Measurements from ENCODE around the gene CLTCL1. TPM values are rescaled to one million over a fixed set of nuclear protein-coding genes. Genes with fewer than 3 reads are reported as not detected.
"Not testable (repeated sequence)": the region's sequence is repeated elsewhere in the genome, so short reads cannot be mapped to it uniquely, and the experiment has no call there.

The CLTCL1 gene
- total RNA-seq, 1 donor from 2014 or later, result 9.8 TPM

- DNase-seq (ENCODE audit: low spot score in 2 of 2); FAIRE-seq: not testable (repeated sequence)
These were observed 32.6 kb downstream of the CLTCL1 start for GRCh38 chr22:19258968-19259288.

GRCh38 chr22:19258371-19258770 is 33.1 kb downstream of the CLTCL1 start:
- DNase-seq (ENCODE audit: low spot score in 2 of 2) (no peak), FAIRE-seq (no peak)

GRCh38 chr22:19256362-19256761 is 35.2 kb downstream of the CLTCL1 start:
- FAIRE-seq; DNase-seq (ENCODE audit: low spot score in 2 of 2): not testable (repeated sequence)

GRCh38 chr22:19253143-19253542 is 38.4 kb downstream of the CLTCL1 start:
- DNase-seq (ENCODE audit: low spot score in 2 of 2) (no peak), FAIRE-seq (no peak)

- DNase-seq (ENCODE audit: low spot score in 2 of 2) (no peak), FAIRE-seq (no peak)
These were observed 46.7 kb downstream of the CLTCL1 start for GRCh38 chr22:19244600-19245352.

GRCh38 chr22:19242699-19243098 is 48.8 kb downstream of the CLTCL1 start:
- DNase-seq (ENCODE audit: low spot score in 2 of 2), result no peak
- FAIRE-seq, result no peak

GRCh38 chr22:19241593-19241906 is 50.0 kb downstream of the CLTCL1 start:
- DNase-seq (ENCODE audit: low spot score in 2 of 2) (no peak), FAIRE-seq (no peak)

GRCh38 chr22:19240813-19241592 is 50.5 kb downstream of the CLTCL1 start:
- FAIRE-seq (no peak), DNase-seq (ENCODE audit: low spot score in 2 of 2) (no peak)

- DNase-seq (ENCODE audit: low spot score in 2 of 2), result peak; percentile 44 to 55
- FAIRE-seq, result no peak
These were observed 52.1 kb downstream of the CLTCL1 start for GRCh38 chr22:19239464-19239863.

- DNase-seq (ENCODE audit: low spot score in 2 of 2) (no peak), FAIRE-seq (no peak)
These were observed 52.6 kb downstream of the CLTCL1 start for GRCh38 chr22:19238900-19239299.

- DNase-seq (ENCODE audit: low spot score in 2 of 2), result no peak
These were observed 55.6 kb downstream of the CLTCL1 start for GRCh38 chr22:19235874-19236273.

GRCh38 chr22:19234126-19234896 is 57.2 kb downstream of the CLTCL1 start:
- no peak for FAIRE-seq
- DNase-seq (ENCODE audit: low spot score in 2 of 2), result no peak

More at GRCh38 chr22:19235874-19236273, 55.6 kb downstream of the CLTCL1 start:
- FAIRE-seq, result no peak

- DNase-seq (ENCODE audit: low spot score in 2 of 2) (no peak), FAIRE-seq (no peak)
These were observed 58.3 kb downstream of the CLTCL1 start for GRCh38 chr22:19233189-19233661.

- DNase-seq (ENCODE audit: low spot score in 2 of 2), result no peak
- FAIRE-seq, result no peak
These were observed 58.9 kb downstream of the CLTCL1 start for GRCh38 chr22:19232623-19233022.

- no peak for FAIRE-seq
These were observed 59.5 kb downstream of the CLTCL1 start for GRCh38 chr22:19231986-19232385.

GRCh38 chr22:19229600-19229999 is 61.9 kb downstream of the CLTCL1 start:
- FAIRE-seq, result no peak

More at GRCh38 chr22:19231986-19232385, 59.5 kb downstream of the CLTCL1 start:
- no peak for DNase-seq (ENCODE audit: low spot score in 2 of 2)

GRCh38 chr22:19228179-19228578 is 63.3 kb downstream of the CLTCL1 start:
- no peak for DNase-seq (ENCODE audit: low spot score in 2 of 2)
- no peak for FAIRE-seq

More at GRCh38 chr22:19229600-19229999, 61.9 kb downstream of the CLTCL1 start:
- no peak for DNase-seq (ENCODE audit: low spot score in 2 of 2)

GRCh38 chr22:19226428-19226827 is 65.1 kb downstream of the CLTCL1 start:
- no peak for FAIRE-seq
- no peak for DNase-seq (ENCODE audit: low spot score in 2 of 2)

GRCh38 chr22:19225560-19225959 is 66.0 kb downstream of the CLTCL1 start:
- no peak for DNase-seq (ENCODE audit: low spot score in 2 of 2)
- no peak for FAIRE-seq

GRCh38 chr22:19224985-19225384 is 66.5 kb downstream of the CLTCL1 start:
- DNase-seq (ENCODE audit: low spot score in 2 of 2), result no peak
- no peak for FAIRE-seq

GRCh38 chr22:19224557-19224956 is 67.0 kb downstream of the CLTCL1 start:
- FAIRE-seq (no peak), DNase-seq (ENCODE audit: low spot score in 2 of 2) (no peak)
